ENCODE measurements around the gene M1AP.

DNA sequence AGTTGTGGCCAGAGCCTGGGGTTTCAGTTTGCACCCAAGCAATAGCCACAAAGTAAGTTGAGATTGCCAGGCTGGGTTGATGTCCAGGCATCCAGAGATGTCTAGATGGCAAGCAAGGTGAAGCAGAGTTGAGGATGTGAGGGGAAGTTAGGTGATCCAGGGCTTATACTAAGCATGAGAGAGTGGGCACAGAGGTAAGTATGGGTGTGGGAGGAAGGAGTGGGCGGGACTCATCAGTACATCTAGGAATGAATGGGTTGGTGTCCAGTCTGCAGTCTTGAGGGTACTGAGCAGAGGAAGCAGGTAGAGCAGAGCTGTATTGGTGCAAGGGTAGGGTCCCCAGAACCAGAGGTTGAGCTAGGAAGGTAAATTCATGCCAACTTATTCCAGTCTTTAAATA lies 7.4 kb upstream of the M1AP start:
- TF ChIP-seq, protein P1, sequence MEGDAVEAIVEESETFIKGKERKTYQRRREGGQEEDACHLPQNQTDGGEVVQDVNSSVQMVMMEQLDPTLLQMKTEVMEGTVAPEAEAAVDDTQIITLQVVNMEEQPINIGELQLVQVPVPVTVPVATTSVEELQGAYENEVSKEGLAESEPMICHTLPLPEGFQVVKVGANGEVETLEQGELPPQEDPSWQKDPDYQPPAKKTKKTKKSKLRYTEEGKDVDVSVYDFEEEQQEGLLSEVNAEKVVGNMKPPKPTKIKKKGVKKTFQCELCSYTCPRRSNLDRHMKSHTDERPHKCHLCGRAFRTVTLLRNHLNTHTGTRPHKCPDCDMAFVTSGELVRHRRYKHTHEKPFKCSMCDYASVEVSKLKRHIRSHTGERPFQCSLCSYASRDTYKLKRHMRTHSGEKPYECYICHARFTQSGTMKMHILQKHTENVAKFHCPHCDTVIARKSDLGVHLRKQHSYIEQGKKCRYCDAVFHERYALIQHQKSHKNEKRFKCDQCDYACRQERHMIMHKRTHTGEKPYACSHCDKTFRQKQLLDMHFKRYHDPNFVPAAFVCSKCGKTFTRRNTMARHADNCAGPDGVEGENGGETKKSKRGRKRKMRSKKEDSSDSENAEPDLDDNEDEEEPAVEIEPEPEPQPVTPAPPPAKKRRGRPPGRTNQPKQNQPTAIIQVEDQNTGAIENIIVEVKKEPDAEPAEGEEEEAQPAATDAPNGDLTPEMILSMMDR (IDR thresholded peaks at IDR 0.05), result no peak
- TF ChIP-seq POLR2A (IDR thresholded peaks at IDR 0.05), result no peak
- TF ChIP-seq POLR2AphosphoS5 (IDR thresholded peaks at IDR 0.05; ENCODE audit: insufficient read depth in 1 of 2, low read depth in 1 of 2), result no peak
